Measurements from ENCODE around the gene NCOA3. TPM values are rescaled to one million over a fixed set of nuclear protein-coding genes. Genes with fewer than 3 reads are reported as not detected.

The NCOA3 gene
- total RNA-seq, 1 experiment from 2014 or later, result 68.6 TPM

GRCh38 chr20:47682916-47683315 lies 181.2 kb downstream of the NCOA3 start:
- Mint-ChIP-seq H3K9me3 (ENCODE audit: unreplicated experiment) (no peaks in the 10 kb centered on the region), H3K27me3 (ENCODE audit: insufficient read depth, unreplicated experiment) (no peaks in the 10 kb centered on the region), H3K36me3 (ENCODE audit: insufficient read depth, unreplicated experiment) (peaks cover 51% of the 10 kb centered on the region), H3K4me3 (ENCODE audit: unreplicated experiment) (no peak overlapping the region), H3K27ac (ENCODE audit: low read depth, unreplicated experiment) (no peak overlapping the region), H3K4me1 (ENCODE audit: insufficient read depth, unreplicated experiment) (no peaks in the 10 kb centered on the region)
- TF ChIP-seq, protein P1, sequence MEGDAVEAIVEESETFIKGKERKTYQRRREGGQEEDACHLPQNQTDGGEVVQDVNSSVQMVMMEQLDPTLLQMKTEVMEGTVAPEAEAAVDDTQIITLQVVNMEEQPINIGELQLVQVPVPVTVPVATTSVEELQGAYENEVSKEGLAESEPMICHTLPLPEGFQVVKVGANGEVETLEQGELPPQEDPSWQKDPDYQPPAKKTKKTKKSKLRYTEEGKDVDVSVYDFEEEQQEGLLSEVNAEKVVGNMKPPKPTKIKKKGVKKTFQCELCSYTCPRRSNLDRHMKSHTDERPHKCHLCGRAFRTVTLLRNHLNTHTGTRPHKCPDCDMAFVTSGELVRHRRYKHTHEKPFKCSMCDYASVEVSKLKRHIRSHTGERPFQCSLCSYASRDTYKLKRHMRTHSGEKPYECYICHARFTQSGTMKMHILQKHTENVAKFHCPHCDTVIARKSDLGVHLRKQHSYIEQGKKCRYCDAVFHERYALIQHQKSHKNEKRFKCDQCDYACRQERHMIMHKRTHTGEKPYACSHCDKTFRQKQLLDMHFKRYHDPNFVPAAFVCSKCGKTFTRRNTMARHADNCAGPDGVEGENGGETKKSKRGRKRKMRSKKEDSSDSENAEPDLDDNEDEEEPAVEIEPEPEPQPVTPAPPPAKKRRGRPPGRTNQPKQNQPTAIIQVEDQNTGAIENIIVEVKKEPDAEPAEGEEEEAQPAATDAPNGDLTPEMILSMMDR (IDR thresholded peaks at IDR 0.05; ENCODE audit: unreplicated experiment), result no peak
- BruUV-seq (replicated peaks), result no TSS peak
- no peak for DNase-seq (ENCODE audit: unreplicated experiment)
- CTCF ChIA-PET, result interaction anchor here (0.5 to 1.1 kb wide), 4 partner anchors 42 to 939 kb away, joined by 3 to 4 read pairs (median 3); no protein-coding TSS in a partner anchor
- intact Hi-C loops (cut with micrococcal nuclease), result no loop called here
- POLR2A ChIA-PET, result no interaction called here

DNA sequence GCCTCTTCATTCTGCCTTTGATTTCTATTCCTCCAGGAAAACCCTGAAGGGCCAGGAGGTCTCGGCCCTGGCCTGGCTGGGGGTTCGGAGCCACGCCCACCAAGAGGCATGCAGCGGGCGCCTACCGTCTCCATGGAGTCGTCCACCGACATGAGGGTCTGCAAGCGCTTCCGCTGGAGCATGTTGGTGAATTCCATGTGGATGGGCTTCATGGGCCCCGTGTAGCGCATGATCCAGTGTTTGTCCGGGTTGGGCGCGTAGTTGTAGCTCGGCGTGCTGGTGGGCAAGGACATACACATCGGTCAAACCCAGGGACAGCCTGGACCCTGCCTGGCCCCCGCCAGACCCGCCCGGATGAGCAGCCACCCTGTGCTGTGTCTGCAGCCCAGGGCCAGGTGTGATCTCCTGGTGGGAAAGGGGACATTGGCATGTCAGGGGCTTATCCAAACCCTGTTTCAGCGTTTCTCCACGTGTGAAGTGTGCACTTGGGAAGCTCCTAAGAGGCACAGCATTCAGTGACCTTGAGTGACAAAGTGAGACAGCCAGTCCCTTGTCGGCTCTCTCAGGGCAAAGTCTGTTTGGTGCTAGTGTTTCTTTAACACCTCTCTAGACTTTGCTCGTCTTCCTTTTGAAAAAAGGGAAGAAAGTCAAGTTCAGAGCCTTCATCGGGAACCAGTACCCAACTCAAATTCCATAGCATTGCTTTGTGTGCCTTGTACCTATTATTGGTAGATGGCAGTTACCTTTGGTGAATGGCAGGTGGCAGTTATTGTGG lies 182.8 kb downstream of the NCOA3 start:
- no peak overlapping the region for H3K4me3 Mint-ChIP-seq (ENCODE audit: unreplicated experiment)
- H3K27ac Mint-ChIP-seq (ENCODE audit: low read depth, unreplicated experiment), result no peak overlapping the region
- TF ChIP-seq, protein P1 (IDR thresholded peaks at IDR 0.05; ENCODE audit: unreplicated experiment), result no peak
- intact Hi-C loops (cut with micrococcal nuclease), result no loop called here
- ChIA-PET POLR2A (no interaction called here), CTCF (interaction anchor here (0.9 to 1.3 kb wide), 3 partner anchors 20 to 102 kb away, joined by 3 read pairs; no protein-coding TSS in a partner anchor)
- BruUV-seq (replicated peaks), result no TSS peak
- no peaks in the 10 kb centered on the region for H3K9me3 Mint-ChIP-seq (ENCODE audit: unreplicated experiment)
- H3K36me3 Mint-ChIP-seq (ENCODE audit: insufficient read depth, unreplicated experiment), result peaks cover 66% of the 10 kb centered on the region
- H3K27me3 Mint-ChIP-seq (ENCODE audit: insufficient read depth, unreplicated experiment), result no peaks in the 10 kb centered on the region
- no peak for DNase-seq (ENCODE audit: unreplicated experiment)
- H3K4me1 Mint-ChIP-seq (ENCODE audit: insufficient read depth, unreplicated experiment), result no peaks in the 10 kb centered on the region

DNA sequence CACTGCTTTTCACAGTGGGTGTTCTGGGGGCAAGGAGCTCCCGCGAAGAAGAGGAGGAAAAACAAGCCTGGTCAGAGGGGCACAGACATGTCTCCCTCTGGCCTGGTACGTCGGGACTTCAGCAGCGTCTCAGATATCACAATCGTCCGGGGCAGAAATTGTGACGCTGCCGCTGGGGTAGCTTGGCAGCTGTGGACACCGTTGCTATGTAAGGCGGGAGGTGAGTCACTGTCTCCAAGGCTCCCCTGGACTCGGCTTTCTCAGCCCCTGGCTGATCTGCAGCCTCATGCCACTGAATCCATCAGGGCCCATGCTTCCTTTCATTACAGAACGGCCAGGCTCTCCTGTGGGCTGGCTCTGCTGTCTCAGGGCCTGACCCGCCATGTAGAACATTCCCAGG lies 184.9 kb downstream of the NCOA3 start:
- no peaks in the 10 kb centered on the region for H3K9me3 Mint-ChIP-seq (ENCODE audit: unreplicated experiment)
- no peak overlapping the region for H3K27ac Mint-ChIP-seq (ENCODE audit: low read depth, unreplicated experiment)
- no peaks in the 10 kb centered on the region for H3K27me3 Mint-ChIP-seq (ENCODE audit: insufficient read depth, unreplicated experiment)
- CTCF ChIA-PET, result interaction anchor here (0.6 to 11.2 kb wide), 3 partner anchors 7 to 934 kb away, joined by 3 to 81 read pairs (median 5); no protein-coding TSS in a partner anchor
- no peak for DNase-seq (ENCODE audit: unreplicated experiment)
- POLR2A ChIA-PET, result interaction anchor here (0.6 kb wide), 1 partner anchor 80 kb away, joined by 3 read pairs; no protein-coding TSS in a partner anchor
- no TSS peak for BruUV-seq (replicated peaks)
- H3K4me1 Mint-ChIP-seq (ENCODE audit: insufficient read depth, unreplicated experiment), result no peaks in the 10 kb centered on the region
- TF ChIP-seq, protein P1 (IDR thresholded peaks at IDR 0.05; ENCODE audit: unreplicated experiment), result no peak
- no peak overlapping the region for H3K4me3 Mint-ChIP-seq (ENCODE audit: unreplicated experiment)
- H3K36me3 Mint-ChIP-seq (ENCODE audit: insufficient read depth, unreplicated experiment), result peaks cover 76% of the 10 kb centered on the region
- intact Hi-C loops (cut with micrococcal nuclease), result no loop called here

- Mint-ChIP-seq H3K27me3 (ENCODE audit: insufficient read depth, unreplicated experiment) (no peaks in the 10 kb centered on the region), H3K4me3 (ENCODE audit: unreplicated experiment) (no peak overlapping the region), H3K36me3 (ENCODE audit: insufficient read depth, unreplicated experiment) (peaks cover 75% of the 10 kb centered on the region), H3K27ac (ENCODE audit: low read depth, unreplicated experiment) (no peak overlapping the region), H3K9me3 (ENCODE audit: unreplicated experiment) (no peaks in the 10 kb centered on the region), H3K4me1 (ENCODE audit: insufficient read depth, unreplicated experiment) (no peaks in the 10 kb centered on the region)
- BruUV-seq (replicated peaks), result no TSS peak
- TF ChIP-seq, protein P1 (IDR thresholded peaks at IDR 0.05; ENCODE audit: unreplicated experiment), result no peak
- ChIA-PET CTCF (interaction anchor here (0.6 to 11.2 kb wide), 3 partner anchors 8 to 933 kb away, joined by 3 to 81 read pairs (median 5); no protein-coding TSS in a partner anchor), POLR2A (interaction anchor here (0.6 kb wide), 1 partner anchor 80 kb away, joined by 3 read pairs; no protein-coding TSS in a partner anchor)
- DNase-seq (ENCODE audit: unreplicated experiment), result no peak
- intact Hi-C loops (cut with micrococcal nuclease), result no loop called here
These were observed 185.7 kb downstream of the NCOA3 start for GRCh38 chr20:47687095-47687987.

Data from MCF 10A (cell line).